Neural cell (in vitro differentiated cells): Measurements from ENCODE around the gene RBM20.

Experiments used
- RAD21 ChIP-seq: fragments of 450-650 bp; conservative IDR thresholded peaks from 2 replicates; pipeline ENCODE4 v1.6.1; 2014; ENCODE audit warnings: antibody characterized with exemption, mild to moderate bottlenecking, moderate library complexity
- TF ChIP-seq, protein P1 (sequence below): fragments of 450-650 bp; IDR thresholded peaks from 2 replicates; pipeline ENCODE4 v1.5.1; 2014; ENCODE audit warnings: antibody characterized with exemption, mild to moderate bottlenecking, moderate library complexity; ENCODE audit not compliant: poor library complexity, severe bottlenecking

GRCh38 chr10:110619514-110620397 is 24.4 kb upstream of the RBM20 start:
- TF ChIP-seq, protein P1, sequence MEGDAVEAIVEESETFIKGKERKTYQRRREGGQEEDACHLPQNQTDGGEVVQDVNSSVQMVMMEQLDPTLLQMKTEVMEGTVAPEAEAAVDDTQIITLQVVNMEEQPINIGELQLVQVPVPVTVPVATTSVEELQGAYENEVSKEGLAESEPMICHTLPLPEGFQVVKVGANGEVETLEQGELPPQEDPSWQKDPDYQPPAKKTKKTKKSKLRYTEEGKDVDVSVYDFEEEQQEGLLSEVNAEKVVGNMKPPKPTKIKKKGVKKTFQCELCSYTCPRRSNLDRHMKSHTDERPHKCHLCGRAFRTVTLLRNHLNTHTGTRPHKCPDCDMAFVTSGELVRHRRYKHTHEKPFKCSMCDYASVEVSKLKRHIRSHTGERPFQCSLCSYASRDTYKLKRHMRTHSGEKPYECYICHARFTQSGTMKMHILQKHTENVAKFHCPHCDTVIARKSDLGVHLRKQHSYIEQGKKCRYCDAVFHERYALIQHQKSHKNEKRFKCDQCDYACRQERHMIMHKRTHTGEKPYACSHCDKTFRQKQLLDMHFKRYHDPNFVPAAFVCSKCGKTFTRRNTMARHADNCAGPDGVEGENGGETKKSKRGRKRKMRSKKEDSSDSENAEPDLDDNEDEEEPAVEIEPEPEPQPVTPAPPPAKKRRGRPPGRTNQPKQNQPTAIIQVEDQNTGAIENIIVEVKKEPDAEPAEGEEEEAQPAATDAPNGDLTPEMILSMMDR = no peak
- no peak for TF ChIP-seq RAD21
